Right hindlimb (tissue), 1 donor: ENCODE measurements around the gene NEDD4.
"Not testable (repeated sequence)": the region's sequence is repeated elsewhere in the genome, so short reads cannot be mapped to it uniquely, and the experiment has no call there.

Experiments
- DNase-seq: peaks from one replicate; pipeline ENCODE4 v3.0.0-alpha.2; 2018

Gene NEDD4

DNA sequence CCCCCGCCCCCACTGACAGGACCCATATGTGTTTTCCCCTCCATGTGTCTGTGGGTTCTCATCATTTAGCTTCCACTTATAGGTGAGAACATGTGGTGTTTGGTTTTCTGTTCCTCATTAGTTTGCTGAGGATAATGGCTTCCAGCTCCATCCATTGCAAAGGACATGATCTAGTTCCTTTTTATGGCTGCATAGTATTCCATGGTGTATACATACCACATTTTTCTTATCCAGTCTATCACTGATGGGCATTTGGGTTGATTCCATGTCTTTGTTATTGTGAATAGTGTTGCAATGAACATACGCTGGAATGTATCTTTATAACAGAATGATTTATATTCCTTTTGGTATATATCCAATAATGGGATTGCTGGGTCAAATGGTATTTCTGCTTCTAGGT lies 171.7 kb downstream of the NEDD4 start:
- not testable (repeated sequence) for DNase-seq

DNA sequence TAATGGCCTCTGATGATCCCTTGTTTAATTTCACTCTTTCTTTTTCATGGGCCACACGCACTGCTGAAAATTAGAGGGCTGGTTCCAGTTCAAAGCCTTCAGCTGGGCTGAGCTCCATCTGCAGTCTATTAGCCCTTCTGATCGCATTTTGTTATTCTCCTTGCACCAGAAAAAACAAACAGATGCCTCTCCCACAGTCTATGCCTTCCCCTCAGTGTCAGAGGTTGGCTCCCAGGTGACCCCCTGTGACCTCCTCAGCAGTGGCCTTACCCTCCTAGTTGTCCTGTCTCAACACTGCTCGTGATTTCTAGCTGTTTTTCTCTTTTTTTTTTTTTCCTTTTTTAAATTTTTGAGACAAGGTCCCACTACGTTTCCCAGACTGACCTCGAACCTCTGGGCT lies 173.4 kb downstream of the NEDD4 start:
- no peak for DNase-seq

DNA sequence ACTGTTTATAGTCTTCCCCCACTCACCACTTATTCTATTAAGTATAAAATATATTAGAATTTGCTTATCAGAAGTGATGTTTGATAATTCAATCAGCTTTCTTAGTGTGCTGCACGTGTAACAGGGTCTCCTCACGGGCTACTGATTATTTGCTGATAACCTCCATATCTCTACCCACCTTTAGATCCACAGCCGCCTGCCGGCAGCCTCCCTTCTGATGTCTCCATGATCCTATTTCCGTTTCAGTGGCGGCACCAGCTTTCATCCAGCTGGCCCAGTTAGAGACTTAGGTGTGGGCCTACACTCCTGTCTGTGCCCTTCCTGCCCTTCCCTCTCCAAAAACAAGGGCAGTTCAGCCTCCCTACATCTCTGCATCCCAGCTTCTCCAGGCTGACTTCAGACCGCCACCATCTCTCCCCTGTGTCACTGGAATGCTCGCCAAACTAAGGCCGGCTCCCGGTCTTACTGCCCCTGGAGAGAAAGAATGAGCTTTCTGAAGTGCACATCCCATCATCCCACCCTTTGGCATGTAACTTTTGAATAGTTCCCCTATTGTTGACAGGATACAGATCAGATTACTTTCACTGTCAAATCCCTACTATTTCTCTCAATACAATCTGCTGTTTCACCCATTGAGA lies 173.9 kb downstream of the NEDD4 start:
- DNase-seq, result no peak

DNA sequence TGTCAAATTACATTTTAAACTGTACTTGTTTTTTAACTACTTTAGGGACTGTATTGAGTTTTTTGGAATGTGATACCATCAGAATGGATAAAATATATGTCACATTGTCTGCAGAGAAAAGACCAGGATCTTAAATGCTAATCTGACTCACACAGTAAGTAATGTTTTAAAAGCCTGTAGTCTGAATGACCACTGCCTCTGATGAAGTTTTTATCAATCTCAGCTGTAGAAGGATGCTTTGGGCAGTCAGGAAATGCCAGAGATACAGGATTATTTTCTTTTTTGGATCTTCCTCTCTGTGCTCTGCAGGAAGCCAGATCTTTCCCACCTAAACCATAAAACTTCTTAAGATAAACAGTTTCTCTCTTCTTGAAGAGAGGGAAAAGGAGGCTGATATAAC lies 177.4 kb downstream of the NEDD4 start:
- no peak for DNase-seq

DNA sequence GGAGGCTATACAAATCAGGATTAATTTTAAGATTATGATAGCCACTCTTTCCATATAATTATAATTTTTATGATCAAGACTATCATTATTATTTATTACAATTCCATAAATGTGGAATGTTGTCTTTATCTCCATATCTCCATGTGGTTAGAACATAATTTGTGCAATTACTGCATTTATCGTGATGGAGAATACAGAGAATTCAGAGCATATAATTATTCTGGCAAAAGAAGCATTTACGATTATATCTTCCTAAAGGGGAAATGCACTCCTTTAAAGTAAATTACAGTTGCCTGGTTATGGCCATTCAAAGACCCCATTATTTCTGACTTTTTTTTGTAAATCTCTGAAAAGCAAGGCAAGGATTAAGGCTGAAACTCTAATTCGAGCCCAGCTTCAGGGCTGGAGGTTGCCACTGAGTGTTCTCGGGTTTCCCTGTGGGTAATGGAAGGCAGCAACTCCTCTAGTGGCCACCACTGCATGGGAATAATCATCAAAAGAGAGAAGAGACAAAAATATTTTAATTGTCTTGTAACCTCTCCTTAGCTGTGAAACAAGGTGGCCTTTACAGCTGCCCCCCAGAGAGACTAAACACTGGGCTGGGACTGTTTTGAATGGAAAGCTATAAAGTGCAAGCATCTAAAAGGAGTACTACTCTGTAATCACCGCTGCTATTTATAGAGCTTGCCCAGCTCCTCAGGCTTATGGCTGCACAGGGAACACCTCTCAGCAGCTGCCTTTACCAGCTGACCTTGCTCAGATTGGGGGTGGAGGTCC lies 190.6 kb downstream of the NEDD4 start:
- DNase-seq, result no peak

DNA sequence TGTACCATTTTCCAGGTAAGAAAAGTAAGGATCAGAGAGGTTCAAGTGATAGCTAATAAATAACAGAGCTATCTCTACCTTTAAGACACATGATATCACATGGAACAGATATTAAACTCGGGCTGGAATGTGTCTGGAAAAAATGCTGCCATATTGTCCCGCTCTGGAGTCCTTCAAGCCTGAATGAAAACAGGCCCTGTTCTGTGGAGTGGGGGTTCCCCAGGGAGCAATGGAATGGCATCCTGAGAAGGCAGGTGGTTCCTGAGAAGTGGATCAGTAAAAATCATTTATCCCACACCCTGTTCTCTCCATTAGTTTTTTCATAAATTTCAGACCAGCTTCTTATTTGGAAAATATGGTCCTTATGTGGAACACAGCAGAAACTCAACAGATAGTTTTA lies 193.2 kb downstream of the NEDD4 start:
- no peak for DNase-seq

DNA sequence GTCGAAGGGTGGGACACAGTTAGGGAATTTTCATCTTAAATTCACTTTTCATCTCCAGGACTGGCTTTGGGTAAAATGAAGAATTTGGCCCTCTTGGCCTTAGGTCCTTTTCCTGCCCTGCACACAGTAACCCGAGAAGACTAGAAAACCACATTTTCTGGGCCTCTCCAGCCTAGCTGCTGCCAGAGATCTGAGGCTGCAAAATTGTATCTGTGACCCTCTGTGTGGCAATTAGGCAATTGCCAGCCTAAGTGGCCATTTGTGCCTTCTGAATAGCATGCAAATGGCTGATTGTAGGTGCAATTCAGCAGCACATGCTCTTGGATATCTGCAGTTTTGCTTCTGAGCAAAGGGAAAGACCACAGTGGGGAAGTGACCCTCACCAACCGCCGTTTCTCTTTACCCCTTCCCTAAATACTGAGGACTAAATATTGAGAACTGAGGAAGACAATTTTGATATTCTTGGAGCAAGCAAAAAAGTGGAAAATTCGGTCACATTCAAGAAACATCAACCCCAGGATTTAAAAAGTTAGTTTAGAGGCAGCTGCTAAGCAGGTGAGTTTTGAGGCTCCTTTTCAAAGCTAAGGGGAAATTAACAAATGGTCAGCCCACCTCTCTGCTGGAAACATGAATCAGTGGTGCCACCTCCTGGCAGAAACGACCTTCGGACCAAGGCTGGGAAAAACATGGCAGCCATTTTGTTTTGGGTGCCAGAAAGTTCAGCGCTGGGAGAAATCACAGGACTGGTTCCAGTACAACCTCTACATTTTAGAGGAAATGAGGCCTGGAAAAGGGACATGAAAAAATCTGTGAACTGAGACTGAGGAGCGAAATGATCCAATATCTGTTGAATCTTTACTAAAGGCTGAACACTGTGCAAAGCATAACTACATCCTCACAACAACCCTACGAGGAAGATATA lies 193.9 kb downstream of the NEDD4 start:
- DNase-seq, result peak; percentile 58

DNA sequence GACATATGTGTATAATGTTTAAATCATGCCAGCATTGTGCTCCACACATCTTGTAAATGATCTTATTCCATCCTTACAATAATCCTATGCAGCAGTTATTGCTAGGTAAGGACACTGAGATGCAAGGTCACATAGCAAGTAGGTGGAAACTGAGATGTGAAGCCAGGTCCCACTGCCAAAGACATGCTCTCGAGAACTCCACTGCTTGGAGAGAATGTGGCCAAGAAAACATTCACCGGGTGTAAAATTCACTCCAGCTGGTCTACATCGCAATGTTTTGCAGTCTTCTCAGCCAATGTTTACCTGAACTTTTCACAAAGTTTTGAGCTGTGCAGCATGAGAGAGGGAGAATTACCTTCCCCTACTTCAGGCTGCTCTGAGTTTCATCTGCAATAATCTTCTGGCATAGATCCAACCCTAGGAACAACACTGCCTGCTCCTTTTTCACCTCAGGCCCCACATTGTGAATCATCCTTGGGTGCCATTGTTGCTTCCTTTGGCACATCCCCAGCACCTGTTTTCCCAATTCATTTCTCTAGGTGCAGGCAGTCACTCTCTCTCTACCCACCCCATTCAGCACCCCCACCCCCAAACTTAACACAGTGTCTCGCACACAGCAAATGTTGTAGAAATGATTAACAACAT lies 197.0 kb downstream of the NEDD4 start:
- DNase-seq, result no peak

DNA sequence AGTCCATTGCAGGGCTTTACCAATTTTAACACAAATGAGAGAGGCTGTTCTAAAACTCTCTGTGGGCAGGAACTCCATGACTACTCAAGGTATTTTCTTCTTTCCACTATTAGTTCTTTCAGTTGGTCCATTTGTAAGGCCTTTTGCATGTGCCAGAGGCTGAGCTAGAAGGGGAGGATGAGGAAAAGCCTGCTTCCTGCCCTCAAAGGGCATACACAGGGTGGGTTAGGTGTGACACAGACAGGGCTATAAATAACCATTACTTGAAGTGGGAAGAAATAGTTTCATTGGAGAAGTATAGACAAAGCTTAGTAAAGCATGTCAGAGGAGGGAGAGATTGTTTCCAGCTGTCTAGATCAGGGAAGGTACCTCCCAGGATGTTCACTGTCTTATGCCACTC lies 198.4 kb downstream of the NEDD4 start:
- DNase-seq, result no peak

DNA sequence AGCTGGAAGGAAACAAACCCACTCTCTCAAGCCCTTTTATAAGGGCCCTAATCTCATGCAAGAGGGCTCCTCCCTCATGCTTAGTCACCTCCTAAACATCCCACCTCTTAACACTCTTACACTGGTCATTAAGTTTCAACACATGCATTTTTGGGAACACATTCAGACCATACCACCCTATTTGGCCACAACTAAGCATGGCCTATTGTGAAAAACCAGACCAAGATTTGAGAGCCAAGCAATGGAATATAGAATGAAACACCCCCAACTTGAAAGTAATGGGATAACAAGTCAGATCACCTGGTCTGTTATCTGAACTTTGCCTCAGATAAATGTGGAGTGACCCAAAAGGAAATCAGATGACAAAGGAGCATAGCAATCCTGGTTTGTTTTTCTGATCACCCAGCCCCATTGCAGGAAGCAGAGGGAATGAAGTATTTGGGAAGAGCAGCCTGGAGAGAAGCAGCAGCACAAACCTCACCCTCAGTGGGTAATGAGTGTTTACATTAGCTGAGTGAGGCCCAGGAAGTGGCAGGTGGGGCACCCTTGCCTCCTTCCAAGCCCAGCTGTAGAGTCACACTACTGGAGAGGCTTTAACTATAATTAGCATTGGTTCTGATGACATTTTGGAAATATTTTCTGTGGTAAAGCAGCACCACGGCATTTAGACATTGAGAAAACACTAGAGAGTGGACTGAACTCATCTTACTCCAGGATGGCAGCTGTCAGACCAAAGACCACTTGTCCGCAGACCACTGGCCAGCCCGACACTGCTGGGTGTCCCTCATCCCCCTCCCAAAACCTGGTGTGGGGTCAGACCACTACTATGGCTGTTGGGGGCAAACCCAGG lies 201.6 kb downstream of the NEDD4 start:
- DNase-seq, result no peak

DNA sequence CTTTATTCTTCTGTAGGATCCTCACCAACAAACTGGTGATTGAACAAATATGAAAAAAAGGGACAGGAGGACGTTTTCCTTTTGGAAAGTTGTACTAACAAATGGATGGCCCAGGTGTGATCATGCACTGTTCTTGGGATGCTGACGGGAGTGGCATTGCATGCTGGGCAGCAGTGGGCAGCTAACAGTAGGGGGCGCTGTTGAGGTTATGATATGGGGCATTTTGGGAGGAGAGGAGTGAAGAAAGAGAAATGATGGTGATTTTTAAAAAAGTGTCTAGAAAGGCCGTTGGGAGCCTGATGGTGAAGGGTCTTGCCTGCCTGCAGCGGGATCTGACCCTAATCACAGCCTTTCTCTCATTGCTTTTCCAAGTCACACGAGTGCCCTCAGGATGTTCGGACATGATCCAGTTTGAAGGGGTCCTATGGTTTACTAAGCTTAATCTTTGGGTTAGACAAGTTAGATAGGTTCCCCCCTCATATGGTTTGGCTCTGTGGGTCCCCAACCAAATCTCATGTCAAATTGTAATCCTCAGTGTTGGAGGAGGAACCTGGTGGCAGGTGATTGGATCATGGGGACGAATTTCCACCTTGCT lies 204.2 kb downstream of the NEDD4 start:
- DNase-seq, result no peak

DNA sequence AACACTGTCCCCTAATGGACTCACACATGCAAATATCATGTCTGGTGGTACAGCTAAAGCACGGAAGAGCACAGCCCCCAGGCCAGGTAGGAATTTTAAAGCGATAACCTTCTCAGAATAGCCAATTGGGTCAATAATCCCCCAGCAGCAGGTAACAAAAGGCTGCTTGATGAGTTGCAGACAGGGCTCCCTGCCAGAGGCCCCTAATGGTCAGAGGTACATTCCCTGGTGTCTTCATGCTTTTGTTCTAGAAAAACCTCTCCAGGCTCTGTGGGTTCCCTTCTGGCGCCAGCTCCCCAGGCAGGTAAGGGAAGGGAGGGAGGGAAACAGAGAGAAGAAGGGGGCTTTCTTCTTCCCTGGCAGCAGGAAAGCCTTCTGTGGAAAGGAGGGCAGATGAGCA lies 207.1 kb downstream of the NEDD4 start:
- DNase-seq, result no peak

DNA sequence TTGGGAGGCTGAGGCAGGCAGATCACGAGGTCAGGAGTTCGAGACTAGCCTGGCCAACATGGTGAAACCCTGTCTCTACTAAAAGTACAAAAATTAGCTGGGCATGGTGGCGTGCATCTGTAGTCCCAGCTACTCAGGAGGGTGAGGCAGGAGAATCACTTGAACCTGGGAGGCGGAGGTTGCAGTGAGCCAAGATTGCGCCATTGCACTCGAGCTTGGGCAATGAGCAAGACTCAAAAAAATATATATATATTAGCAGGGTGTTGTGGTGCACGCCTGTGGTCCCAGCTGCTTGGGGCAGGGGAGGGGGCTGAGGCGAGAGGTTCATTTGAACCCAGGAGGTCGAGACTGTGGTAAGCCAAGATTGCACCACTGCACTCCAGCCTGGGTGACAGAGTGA lies 207.8 kb downstream of the NEDD4 start:
- not testable (repeated sequence) for DNase-seq

DNA sequence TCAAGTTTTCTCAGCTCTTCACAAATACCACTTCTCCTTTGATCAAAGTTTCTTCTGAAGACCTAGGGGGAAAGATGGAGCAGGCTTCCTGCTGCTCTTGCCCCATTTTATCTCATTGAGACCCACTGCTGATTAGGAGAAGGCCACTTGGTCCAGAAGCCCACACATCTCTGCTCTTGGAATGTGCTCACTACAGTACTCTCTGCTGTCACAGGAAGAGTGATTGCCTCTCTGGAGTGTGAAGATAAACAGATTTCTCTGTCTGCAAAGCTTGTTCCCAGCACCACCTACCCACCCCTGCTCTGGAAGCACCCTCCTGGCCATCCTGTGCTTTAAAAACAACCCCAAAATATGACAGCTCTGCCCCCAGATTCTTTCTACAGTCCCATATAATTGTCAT lies 209.1 kb downstream of the NEDD4 start:
- no peak for DNase-seq

DNA sequence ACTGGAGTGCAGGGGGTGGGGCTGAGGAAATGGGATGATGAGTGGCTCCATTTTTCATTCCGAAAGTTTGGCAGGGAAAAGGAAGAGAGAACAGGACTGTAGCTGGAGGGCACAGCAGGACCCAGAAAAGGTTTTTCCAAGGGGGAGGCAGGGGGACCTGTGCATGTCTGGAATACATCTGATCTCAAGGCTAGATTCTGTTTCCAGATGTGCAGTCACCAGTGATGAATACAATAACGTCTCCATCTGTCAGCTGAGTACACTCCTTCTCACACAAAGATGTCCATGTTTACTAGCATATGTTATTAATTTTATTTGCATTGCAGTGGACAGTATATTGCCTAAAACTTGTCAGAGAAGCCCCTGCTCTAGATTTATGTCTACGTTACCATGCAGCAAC lies 210.5 kb downstream of the NEDD4 start:
- no peak for DNase-seq

DNA sequence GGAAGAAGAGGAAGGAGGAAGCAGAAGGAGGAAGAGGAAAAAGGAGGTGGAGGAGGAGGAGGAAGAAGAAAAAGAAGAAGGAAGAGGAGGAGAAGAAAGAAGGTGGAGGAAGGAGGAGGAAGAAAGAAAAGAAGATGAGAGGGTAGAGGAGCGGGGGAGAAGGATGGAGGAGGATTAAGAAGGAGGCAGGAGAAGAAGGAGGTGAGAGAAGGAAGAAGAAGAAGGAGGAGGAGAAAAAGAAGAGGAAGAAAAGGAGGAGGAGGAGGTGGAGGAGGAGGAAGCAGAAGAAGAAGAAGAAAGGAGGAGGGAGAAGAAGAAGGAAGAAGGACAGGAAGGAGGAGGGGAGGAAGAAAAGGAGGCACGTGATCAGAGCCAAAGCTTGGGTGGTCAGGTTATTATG lies 213.1 kb downstream of the NEDD4 start:
- no peak for DNase-seq

DNA sequence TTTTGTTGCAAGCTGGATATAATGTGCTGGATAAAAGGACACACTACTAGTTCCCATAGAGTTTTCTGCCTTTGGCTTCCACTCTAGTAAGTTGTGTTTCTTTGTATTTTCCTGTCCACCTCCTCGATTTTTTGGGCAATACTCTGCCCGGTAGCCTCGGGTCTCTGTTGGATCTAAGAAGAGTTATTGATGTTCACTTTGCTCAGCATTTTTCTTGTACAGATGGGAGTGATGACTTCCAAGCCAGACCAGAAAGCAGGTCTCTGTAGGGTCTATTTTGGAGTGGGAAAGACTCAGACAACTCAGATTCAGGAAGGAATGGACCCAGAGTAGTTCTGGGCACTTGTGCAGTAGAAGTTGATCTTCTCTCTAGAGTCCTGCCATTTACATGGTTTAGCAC lies 214.5 kb downstream of the NEDD4 start:
- DNase-seq, result no peak
